HCT116 (cell line): ENCODE data around the gene UBA52. TPM values are rescaled to one million over a fixed set of nuclear protein-coding genes. Genes with fewer than 3 reads are reported as not detected.
A peak's percentile ranks its signal among the peaks of the same experiment; 100 is the strongest.

Source experiments
- ATAC-seq: fragments of 200-7000 bp; cut with Tn5 transposase; 2 replicates; pipeline ENCODE4 v1.9.1; 2020; ENCODE audit warnings: mild to moderate bottlenecking, moderate library complexity
- BruUV-seq: library from RNA; stranded (reverse); fragments of 400-500 nt; replicated peaks from 2 replicates; lab custom pipeline; 2021; lab: Mats Ljungman, UMichigan
- CTCF ChIA-PET: fragments of 300-600 bp; sonication (Branson Sonifier 250); formaldehyde crosslinking; loops from one replicate; lab custom pipeline; 2021; ENCODE audit warnings: antibody characterized with exemption; lab: Charles Lee
- POLR2A ChIA-PET: fragments of 300-600, 350-600 bp; sonication (Branson Sonifier 250); formaldehyde crosslinking; loops from one replicate; lab custom pipeline; 2021; ENCODE audit warnings: antibody characterized with exemption; lab: Charles Lee
- RAD21 ChIA-PET, 2 experiments: fragments of 300-600 bp; sonication (Branson Sonifier 250); formaldehyde crosslinking; loops; one replicate each; lab custom pipeline; 2023; ENCODE audit warnings: low total read pairs in 2 of 2; ENCODE audit not compliant: uncharacterized antibody in 2 of 2, unreplicated experiment in 2 of 2, low non-redundant PET in 1 of 2; lab: Charles Lee
- DNase-seq: peaks from one replicate; pipeline ENCODE4 v3.0.0-alpha.2; 2010; ENCODE audit warnings: low read depth, low spot score
- H2AFZ ChIP-seq: fragments of 200-600 bp; shearing (Covaris generic), sonication (generic); 2 replicates; pipeline ENCODE4 v1.6.1; 2017; ENCODE audit warnings: low read depth, mixed run types, mixed read lengths, antibody characterized with exemption, low read length; ENCODE audit not compliant: poor library complexity, severe bottlenecking
- H3K27ac ChIP-seq: 2 replicates; pipeline ENCODE4 v1.5.1; 2012; ENCODE audit warnings: low read depth, low read length
- H3K27me3 ChIP-seq: fragments of 200-600 bp; sonication (generic); 2 replicates; pipeline ENCODE4 v1.6.1; 2016; ENCODE audit warnings: mixed run types, low read length, mixed read lengths; ENCODE audit not compliant: insufficient read depth
- H3K36me3 ChIP-seq, 2 experiments: fragments of 200-500 bp in 1 of 2; fragments of 200-600 bp in 1 of 2; sonication (Bioruptor generic) in 1 of 2; sonication (generic) in 1 of 2; 2 replicates each; pipeline versions ENCODE4 v1.5.1 to v1.6.1; 2014 to 2016; ENCODE audit warnings: low read length in 2 of 2, inconsistent platforms in 1 of 2, mixed read lengths in 1 of 2, mixed run types in 1 of 2; ENCODE audit not compliant: insufficient read depth in 2 of 2, control insufficient read depth in 1 of 2
- H3K4me1 ChIP-seq, 2 experiments: fragments of 200-600 bp in 1 of 2; sonication (generic) in 1 of 2; 2 replicates each; pipeline versions ENCODE4 v1.5.1 to v1.6.1; 2012 to 2017; ENCODE audit warnings: low read length in 2 of 2, inconsistent platforms in 1 of 2, mild to moderate bottlenecking in 1 of 2, mixed read lengths in 1 of 2, mixed run types in 1 of 2, moderate library complexity in 1 of 2; ENCODE audit not compliant: insufficient read depth in 2 of 2, control insufficient read depth in 1 of 2
- H3K4me2 ChIP-seq: fragments of 200-600 bp; sonication (generic); 2 replicates; pipeline ENCODE4 v1.6.1; 2017; ENCODE audit warnings: mixed run types, low read length, mixed read lengths
- H3K4me3 ChIP-seq, 2 experiments: fragments of 200-600 bp in 1 of 2; sonication (generic) in 1 of 2; replicated peaks in 1 of 2; 2 replicates each; pipeline ENCODE4 v1.5.1; 2011 to 2016; ENCODE audit warnings: low read length in 2 of 2, control low read depth in 1 of 2, low read depth in 1 of 2, mild to moderate bottlenecking in 1 of 2, mixed read lengths in 1 of 2, mixed run types in 1 of 2
- H3K79me2 ChIP-seq: fragments of 200-600 bp; sonication (generic); 2 replicates; pipeline ENCODE4 v1.6.1; 2017; ENCODE audit warnings: mild to moderate bottlenecking, mixed run types, low read length, moderate library complexity, mixed read lengths; ENCODE audit not compliant: insufficient read depth
- H3K9ac ChIP-seq: fragments of 200-600 bp; sonication (generic); 2 replicates; pipeline ENCODE4 v1.6.1; 2016; ENCODE audit warnings: low read length, mixed read lengths
- H3K9me2 ChIP-seq: fragments of 200-600 bp; sonication (generic), shearing (Covaris generic); 2 replicates; pipeline ENCODE4 v1.6.1; 2017; ENCODE audit warnings: mixed run types, mild to moderate bottlenecking, moderate library complexity; ENCODE audit not compliant: insufficient read depth
- H3K9me3 ChIP-seq, 2 experiments: fragments of 200-500 bp in 1 of 2; fragments of 200-600 bp in 1 of 2; sonication (Bioruptor generic) in 1 of 2; sonication (generic) in 1 of 2; 2 replicates each; pipeline ENCODE4 v1.6.1; 2014 to 2017; ENCODE audit warnings: low read length in 2 of 2, mixed read lengths in 2 of 2, inconsistent platforms in 1 of 2, low read depth in 1 of 2, mild to moderate bottlenecking in 1 of 2, mixed run types in 1 of 2, moderate library complexity in 1 of 2; ENCODE audit not compliant: control insufficient read depth in 1 of 2, insufficient read depth in 1 of 2
- H4K20me1 ChIP-seq: fragments of 200-600 bp; sonication (generic), shearing (Covaris generic); 2 replicates; pipeline ENCODE4 v1.6.1; 2017; ENCODE audit warnings: mixed run types, mild to moderate bottlenecking, moderate library complexity; ENCODE audit not compliant: insufficient read depth
- CBX3 ChIP-seq: IDR thresholded peaks from 2 replicates; pipeline ENCODE4 v1.6.1; 2012; ENCODE audit warnings: low read depth
- EGR1 ChIP-seq: IDR thresholded peaks from 2 replicates; pipeline ENCODE4 v1.6.1; 2012; ENCODE audit warnings: low read depth
- FOSL1 ChIP-seq: IDR thresholded peaks from 2 replicates; pipeline ENCODE4 v1.6.1; 2012; ENCODE audit warnings: low read depth
- POLR2A ChIP-seq: IDR thresholded peaks from 2 replicates; pipeline ENCODE4 v1.7.0; 2011; ENCODE audit warnings: borderline replicate concordance; ENCODE audit not compliant: insufficient read depth, insufficient read length; ENCODE audit errors: extremely low read depth
- REST ChIP-seq: IDR thresholded peaks from 2 replicates; pipeline ENCODE4 v1.6.1; 2012; ENCODE audit warnings: low read depth
- SP1 ChIP-seq: IDR thresholded peaks from 2 replicates; pipeline ENCODE4 v1.6.1; 2012; ENCODE audit warnings: low read depth
- SRF ChIP-seq: IDR thresholded peaks from 2 replicates; pipeline ENCODE4 v1.6.1; 2012; ENCODE audit warnings: low read depth
- YY1 ChIP-seq: IDR thresholded peaks from 2 replicates; pipeline ENCODE4 v1.6.1; 2011; ENCODE audit warnings: low read length, low read depth, moderate library complexity, mild to moderate bottlenecking; ENCODE audit not compliant: insufficient replicate concordance; ENCODE audit errors: extremely low read depth
- ZNF274 ChIP-seq: fragments of 200-500 bp; sonication (Bioruptor generic); IDR thresholded peaks from 2 replicates; pipeline ENCODE4 v1.6.1; 2014; ENCODE audit warnings: mild to moderate bottlenecking, low read depth, low read length, inconsistent platforms
- intact Hi-C: fragments of 100-400 bp; cut with micrococcal nuclease; formaldehyde crosslinking; loops from 2 replicates; pipeline ENCODE4 v1.10.0; 2022
- total RNA-seq: library from RNA; stranded (reverse); gene quantifications from one replicate; pipeline ENCODE4 v1.2.1, GENCODE V29; 2021; ENCODE audit not compliant: unreplicated experiment

The UBA52 gene
- total RNA-seq, 1 experiment from 2014 or later, result 1,743 TPM

- BruUV-seq, result TSS peak; percentile 46
- POLR2A ChIA-PET, result interaction anchor here (0.7 to 4.3 kb wide), 2 partner anchors 17 to 103 kb away, joined by 4 to 23 read pairs; partner anchors contain the start of gene UBA52
- H3K9me2 ChIP-seq, result no peaks in the 10 kb centered on the region
- H2AFZ ChIP-seq, result no peak overlapping the region
- peaks cover 13% of the 10 kb centered on the region; the same call in 1 of the 2 replicates for H3K79me2 ChIP-seq
- no peak for ATAC-seq
- H3K36me3 ChIP-seq, result 0 out of 4 replicates have a peak, but pooled peaks cover 0 to 4% of the 10 kb centered on the region in 2 experiments
- no peaks in the 10 kb centered on the region for H3K9me3 ChIP-seq
- peaks cover 13 to 28% of the 10 kb centered on the region in 2 experiments for H3K4me1 ChIP-seq
- peak overlapping the region; percentile 88 for H3K4me2 ChIP-seq
- intact Hi-C loops, result loop anchor here (2.0 kb wide), 1 partner anchor 89 kb away; no protein-coding TSS in a partner anchor
- peak overlapping the region; percentile 100 for H3K27ac ChIP-seq
- CTCF ChIA-PET, result interaction anchor here (0.7 to 7.5 kb wide), 5 partner anchors 17 to 259 kb away, joined by 3 to 39 read pairs (median 5); partner anchors contain the start of gene UBA52
- H3K4me3 ChIP-seq, result peak overlapping the region; percentile 67 to 89
- RAD21 ChIA-PET, result interaction anchor here in 1 of 2 experiments (1.7 kb wide), 1 partner anchor 16 kb away, joined by 4 read pairs; the partner anchor contains the start of gene UBA52
- no peak for DNase-seq
- no peak for TF ChIP-seq FOSL1
- TF ChIP-seq CBX3, result no peak
- TF ChIP-seq SP1, result no peak
- no peak for TF ChIP-seq REST
- TF ChIP-seq ZNF274, result no peak
- no peak for TF ChIP-seq POLR2A
- no peak for TF ChIP-seq EGR1
- TF ChIP-seq SRF, result no peak
- TF ChIP-seq YY1, result no peak
- peak overlapping the region; percentile 97 for H3K9ac ChIP-seq
- no peaks in the 10 kb centered on the region for H4K20me1 ChIP-seq
- H3K27me3 ChIP-seq, result no peaks in the 10 kb centered on the region
Measured at GRCh38 chr19:18587962-18588610, 16.4 kb downstream of the UBA52 start.
